ENCODE results near the gene KDM4B.

- TF ChIP-seq CTCF (IDR thresholded peaks at IDR 0.05) (no peak), POLR2A (IDR thresholded peaks at IDR 0.05) (no peak)
Observed at GRCh38 chr19:5132206-5132560, 163.3 kb downstream of the KDM4B start.
